Coronary artery (tissue), 2 donors: ENCODE measurements around the gene ARAP2.

ENCODE experiments used
- DNase-seq: peaks from one replicate; pipeline ENCODE4 v3.0.0-alpha.2; 2017; ENCODE audit warnings: low spot score
- H3K27ac ChIP-seq, 2 donors: fragments of 200-600 bp; sonication (generic); one replicate each; pipeline ENCODE4 v1.5.1; 2016 to 2019
- H3K4me3 ChIP-seq: fragments of 200-600 bp; sonication (generic); 2 replicates; pipeline ENCODE4 v1.5.1; 2016; ENCODE audit warnings: mild to moderate bottlenecking, moderate library complexity
- TF ChIP-seq, protein P1 (sequence below): fragments of 200-600 bp; sonication (generic); IDR thresholded peaks from one replicate; pipeline ENCODE4 v1.5.1; 2019; ENCODE audit warnings: antibody characterized with exemption

ARAP2 gene

GRCh38 chr4:36053930-36054329, 190.4 kb downstream of the ARAP2 start:
- no peak for DNase-seq

DNA sequence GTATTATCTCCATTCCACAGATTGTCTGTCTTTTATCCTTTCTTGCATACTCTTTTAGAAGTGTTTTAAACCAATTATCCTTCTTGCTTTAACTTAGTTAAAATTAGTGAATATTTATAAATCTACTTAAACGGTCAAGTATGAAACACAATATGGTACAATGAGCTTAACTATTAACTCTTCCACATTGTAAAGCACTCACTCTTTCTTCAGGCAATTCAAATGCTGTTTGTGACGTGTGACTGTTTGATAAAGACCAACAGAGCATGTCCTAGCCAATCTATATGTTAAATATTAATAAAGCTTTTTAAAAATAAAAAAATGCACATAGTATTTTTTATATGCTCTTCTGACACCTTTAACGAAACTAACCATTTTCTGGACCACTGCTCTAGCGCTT, 192.7 kb downstream of the ARAP2 start:
- DNase-seq, result no peak
- Histone ChIP-seq H3K4me3 (no peak overlapping the region), H3K27ac (no peak overlapping the region)
- TF ChIP-seq, protein P1, sequence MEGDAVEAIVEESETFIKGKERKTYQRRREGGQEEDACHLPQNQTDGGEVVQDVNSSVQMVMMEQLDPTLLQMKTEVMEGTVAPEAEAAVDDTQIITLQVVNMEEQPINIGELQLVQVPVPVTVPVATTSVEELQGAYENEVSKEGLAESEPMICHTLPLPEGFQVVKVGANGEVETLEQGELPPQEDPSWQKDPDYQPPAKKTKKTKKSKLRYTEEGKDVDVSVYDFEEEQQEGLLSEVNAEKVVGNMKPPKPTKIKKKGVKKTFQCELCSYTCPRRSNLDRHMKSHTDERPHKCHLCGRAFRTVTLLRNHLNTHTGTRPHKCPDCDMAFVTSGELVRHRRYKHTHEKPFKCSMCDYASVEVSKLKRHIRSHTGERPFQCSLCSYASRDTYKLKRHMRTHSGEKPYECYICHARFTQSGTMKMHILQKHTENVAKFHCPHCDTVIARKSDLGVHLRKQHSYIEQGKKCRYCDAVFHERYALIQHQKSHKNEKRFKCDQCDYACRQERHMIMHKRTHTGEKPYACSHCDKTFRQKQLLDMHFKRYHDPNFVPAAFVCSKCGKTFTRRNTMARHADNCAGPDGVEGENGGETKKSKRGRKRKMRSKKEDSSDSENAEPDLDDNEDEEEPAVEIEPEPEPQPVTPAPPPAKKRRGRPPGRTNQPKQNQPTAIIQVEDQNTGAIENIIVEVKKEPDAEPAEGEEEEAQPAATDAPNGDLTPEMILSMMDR, result no peak

More at GRCh38 chr4:36053930-36054329, 190.4 kb downstream of the ARAP2 start:
- Histone ChIP-seq H3K27ac (no peak overlapping the region), H3K4me3 (no peak overlapping the region)
- TF ChIP-seq, protein P1, result no peak

- no peak for DNase-seq
- no peak overlapping the region for H3K4me3 ChIP-seq
- TF ChIP-seq, protein P1, result no peak
- no peak overlapping the region for H3K27ac ChIP-seq
These were observed 198.3 kb downstream of the ARAP2 start for GRCh38 chr4:36046026-36046425.

GRCh38 chr4:36043901-36044300, 200.4 kb downstream of the ARAP2 start:
- H3K4me3 ChIP-seq, result no peak overlapping the region
- no peak for DNase-seq
- TF ChIP-seq, protein P1, result no peak
- H3K27ac ChIP-seq, result no peak overlapping the region

DNA sequence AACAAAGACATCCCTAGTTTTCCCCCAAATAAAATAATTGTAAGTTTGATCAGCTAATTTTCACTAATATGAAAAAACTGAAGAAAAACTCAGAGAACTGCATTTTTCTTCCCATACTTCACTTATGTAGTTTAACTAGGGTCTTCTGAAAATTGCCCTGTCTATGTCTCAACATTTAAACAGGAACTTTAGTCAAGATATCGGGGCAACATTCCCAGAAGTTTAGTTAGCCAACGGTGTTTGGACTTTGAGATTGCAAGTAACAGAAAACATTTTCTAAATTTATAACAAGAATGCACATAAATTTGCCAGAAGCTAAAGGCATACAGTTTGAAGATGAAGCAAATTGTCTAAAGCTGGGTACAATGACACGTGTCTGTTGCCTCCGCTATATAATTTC, 201.1 kb downstream of the ARAP2 start:
- no peak for DNase-seq
- Histone ChIP-seq H3K27ac (no peak overlapping the region), H3K4me3 (no peak overlapping the region)
- TF ChIP-seq, protein P1, result no peak

DNA sequence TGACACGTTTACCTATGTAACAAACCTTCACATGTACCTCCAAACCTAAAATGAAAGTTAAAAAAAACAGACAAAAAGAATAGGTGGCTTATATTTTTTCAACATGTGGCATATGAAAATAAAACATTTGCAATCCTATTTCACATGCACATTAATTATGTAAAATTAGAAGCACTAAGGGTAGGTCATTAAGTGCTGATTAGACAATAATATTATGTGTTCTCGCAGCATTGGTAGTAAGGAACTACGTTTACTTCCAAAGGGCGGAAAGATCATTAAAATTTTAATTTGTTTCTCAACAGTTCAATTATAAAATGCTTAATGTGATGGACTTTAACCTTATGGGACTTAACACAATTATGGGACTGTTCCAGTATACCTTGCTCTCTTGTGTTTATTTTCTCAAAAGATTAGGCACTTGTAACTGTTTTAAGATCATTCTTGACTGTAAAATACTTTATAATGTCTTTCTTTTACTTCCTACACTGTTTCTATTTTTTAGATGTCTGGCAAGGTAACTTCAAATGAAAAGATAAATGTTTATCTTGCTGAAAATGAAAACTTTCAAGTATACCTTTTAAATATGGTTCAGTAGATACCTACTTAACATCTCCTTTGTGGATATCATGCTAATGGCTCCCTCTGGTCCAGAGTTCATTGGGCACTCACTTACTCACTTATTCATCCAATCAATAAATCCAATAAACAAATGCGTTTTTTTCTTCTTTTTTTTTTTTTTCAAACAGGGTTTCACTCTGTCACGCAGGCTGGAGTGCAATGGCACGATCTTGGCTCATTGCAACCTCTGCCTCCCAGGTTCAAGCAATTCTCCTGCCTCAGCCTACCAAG, 202.0 kb downstream of the ARAP2 start:
- no peak for DNase-seq
- TF ChIP-seq, protein P1, result no peak
- Histone ChIP-seq H3K4me3 (no peak overlapping the region), H3K27ac (no peak overlapping the region)

GRCh38 chr4:36041340-36041739, 203.0 kb downstream of the ARAP2 start:
- TF ChIP-seq, protein P1, result no peak
- no peak overlapping the region for H3K4me3 ChIP-seq
- no peak for DNase-seq
- no peak overlapping the region for H3K27ac ChIP-seq
